LHCN-M2 (cell line): ENCODE data around the gene TAPT1. TPM values are rescaled to one million over a fixed set of nuclear protein-coding genes. Genes with fewer than 3 reads are reported as not detected.

Experiments used
- total RNA-seq: library from RNA; depleted of rRNA; stranded (reverse); fragments of >200 nt; gene quantifications from 2 replicates; pipeline ENCODE4 v1.2.3, GENCODE V29; 2014; rRNA removed

Gene TAPT1
- total RNA-seq, 1 experiment from 2014 or later, result 10.1 TPM

Other genes starting within 250 kb of the TAPT1 start
- gene PROM1, start 142.4 kb downstream of the TAPT1 start, total RNA-seq, result not detected in 2 replicates